Stimulated activated CD4-positive, alpha-beta T cell treated with anti-CD3 and anti-CD28 coated beads, Interleukin-4, amount 100 ng/mL, for 4 hours (primary cell): ENCODE results near the gene ENGASE.

ENCODE experiments used
- DNase-seq, 2 experiments: peaks; one replicate each; pipeline ENCODE4 v3.0.0-alpha.2; 2020

ENGASE gene

DNA sequence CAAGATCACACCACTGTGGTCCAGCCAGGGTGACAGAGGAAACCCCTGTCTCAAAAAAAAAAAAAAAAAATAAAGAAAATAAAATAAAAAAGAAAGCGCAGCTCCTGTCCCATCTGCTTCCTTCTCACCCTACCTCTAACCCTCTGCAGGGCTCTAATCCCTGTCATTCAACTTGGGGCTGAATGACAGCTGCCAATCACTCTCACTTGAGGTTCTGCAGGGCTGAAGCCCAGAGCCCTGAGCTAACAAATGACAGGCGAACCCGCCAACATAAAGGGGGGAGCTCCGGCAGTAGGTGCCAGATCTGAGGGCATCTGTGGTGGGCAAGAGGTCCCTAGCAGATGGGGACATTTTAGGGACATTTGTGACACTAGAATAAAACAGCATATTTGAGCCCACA is 44.3 kb downstream of the ENGASE start:
- DNase-seq = no peak

DNA sequence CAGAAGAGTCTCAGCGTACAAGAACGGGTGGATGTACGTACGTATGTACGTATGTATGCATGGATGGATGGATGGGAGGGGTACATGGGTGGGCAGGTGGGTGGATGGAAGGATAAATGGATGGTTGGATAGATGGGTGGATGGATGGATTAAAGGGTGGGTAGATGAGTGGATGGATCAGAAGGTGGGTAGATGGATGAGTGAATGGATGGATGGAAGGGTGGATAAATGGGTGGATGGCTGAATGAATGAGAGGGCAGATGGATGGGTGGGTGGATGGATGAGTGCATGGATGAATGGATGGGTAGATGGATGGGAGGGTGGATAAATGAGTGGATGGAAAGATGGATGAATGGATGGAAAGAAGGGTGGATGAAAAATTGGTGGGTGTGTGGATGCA is 45.6 kb downstream of the ENGASE start:
- DNase-seq = no peak

DNA sequence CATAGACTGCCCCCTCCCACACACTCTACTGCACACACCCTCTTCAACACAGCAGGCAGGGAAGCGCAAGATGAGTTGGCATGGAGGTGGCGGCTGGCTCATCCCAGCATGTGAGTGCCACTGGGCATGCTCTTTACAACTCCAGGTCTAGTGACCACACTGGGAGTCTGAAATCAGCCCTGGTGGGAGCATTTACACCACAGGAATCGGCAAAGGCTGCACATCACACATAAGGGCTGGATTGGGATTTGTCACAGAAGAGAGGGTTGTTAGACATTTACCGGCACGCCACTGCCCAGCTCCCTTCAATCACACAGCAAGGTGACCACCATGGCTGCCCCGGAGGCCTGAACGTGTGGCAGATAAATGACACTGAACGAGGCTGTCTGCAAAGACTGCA is 49.4 kb downstream of the ENGASE start:
- no peak for DNase-seq

DNA sequence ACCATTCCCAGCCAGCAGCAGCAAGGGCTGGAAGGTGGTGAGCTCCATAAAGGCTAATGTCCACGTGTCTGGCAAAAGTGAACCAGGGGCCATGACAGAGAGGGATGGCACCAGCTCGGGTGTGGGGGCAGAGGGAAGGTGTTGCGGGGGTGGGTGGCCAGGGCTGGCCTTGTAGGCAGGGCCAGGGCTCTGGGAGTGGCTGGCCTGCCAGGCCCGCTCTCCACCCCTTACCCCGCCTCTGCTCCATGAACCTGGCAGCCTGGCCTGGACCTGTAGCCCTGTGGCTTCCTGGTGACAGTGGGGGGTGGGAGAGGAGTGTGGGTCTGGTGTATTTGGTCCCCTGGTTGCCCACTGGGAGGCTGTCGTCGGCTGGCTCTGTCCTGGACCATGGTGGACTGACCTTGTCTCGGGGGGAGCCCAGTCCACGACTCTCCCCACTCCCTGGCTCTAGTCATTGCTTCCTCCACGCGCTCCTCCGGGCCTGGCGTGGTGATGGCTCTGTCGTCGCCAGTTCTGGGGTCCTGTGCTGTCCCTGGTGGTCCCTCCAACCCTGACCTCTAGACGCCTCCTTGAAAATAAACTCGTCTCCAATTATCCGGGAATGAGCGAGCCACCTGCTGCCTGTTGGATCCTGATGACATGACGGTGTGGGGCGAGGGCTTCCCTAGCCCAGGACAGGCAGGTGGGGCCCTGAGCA is 50.0 kb downstream of the ENGASE start:
- no peak for DNase-seq

DNA sequence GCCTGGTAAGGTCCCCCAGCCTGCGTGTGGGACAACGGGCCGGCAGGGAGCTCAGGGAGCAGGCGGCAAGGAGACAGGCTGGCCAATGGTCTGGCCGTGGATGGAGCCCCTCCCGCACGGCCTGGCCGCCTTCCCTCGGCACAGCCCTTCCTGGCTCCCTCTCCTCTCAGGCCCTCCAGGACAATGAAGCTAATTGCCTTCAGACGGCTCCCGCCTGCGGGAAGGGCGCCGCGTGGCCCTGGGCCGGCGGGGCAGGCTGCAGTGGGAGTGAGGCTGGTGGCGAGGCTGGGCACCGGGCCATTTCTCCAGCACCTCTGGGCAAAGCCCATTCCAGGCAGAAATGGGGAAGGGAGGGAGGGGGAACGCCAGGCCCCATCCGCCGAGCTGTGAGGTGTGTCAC is 50.9 kb downstream of the ENGASE start:
- no peak for DNase-seq

DNA sequence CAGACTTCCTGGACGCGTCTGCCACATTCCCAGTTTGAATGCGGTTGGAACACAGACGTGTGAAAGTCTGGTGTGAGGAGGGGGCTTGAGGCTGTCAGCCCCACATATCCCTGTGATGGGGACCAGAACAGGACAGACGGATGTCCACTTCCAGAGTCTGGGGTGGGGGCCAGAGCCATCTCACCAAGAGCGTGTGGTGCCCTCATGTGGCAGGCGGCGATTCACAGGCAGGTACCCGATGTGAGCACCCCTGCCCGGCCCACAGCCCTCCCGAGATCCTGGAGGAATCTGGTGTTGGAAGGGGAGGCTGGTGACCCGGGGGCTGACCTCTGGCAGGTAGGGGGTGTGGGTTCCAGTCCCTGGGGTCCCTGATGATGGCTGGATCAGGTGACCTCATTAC is 51.5 kb downstream of the ENGASE start:
- DNase-seq = no peak

DNA sequence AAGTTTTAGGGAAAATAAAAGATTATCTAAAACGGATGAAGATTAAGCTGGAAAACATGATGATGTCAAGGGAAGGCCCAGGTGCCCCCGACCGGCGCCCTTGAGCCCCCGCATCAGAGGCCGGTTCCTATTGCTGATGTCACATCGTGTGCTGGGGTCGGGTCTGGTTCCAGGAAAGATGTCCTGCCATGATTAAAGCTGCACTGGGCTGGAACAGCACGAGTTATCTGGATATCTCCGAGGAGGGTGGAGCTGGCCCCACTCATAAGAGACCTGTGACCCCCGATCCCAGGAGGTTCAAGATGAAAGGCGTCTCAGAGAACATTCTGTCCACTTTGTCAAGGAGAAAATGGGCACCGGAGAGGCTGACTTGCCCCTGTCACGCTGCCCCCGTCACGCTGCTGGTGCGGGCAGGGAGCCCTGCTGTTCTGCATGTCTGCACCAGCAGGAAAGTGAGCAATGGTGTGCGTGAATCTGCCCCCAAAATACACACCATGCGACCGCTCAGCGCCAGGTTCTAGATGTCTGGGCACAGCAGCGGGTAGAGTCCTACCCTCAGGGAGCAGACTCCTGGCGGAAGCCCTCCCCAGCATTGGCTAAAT is 53.0 kb downstream of the ENGASE start:
- DNase-seq = no peak

DNA sequence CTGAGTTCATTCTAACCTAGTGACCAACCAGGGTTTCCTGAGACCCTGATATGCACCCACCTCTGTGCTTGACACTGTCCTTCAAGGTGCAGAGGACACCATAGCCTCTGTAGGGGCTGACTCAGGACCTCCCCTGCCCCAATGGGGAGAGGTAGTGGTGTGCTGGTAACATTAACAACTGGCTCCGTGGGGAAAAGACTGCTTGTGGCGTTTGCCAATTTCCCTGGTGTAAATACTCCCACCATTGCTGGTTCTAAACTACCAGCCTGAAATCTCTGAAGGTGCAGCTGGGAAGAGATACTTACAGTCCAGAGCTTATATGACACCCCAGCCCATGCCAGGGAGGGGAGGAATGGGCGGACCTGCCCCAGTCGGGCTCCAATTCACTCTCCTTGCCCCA is 54.9 kb downstream of the ENGASE start:
- DNase-seq = no peak

DNA sequence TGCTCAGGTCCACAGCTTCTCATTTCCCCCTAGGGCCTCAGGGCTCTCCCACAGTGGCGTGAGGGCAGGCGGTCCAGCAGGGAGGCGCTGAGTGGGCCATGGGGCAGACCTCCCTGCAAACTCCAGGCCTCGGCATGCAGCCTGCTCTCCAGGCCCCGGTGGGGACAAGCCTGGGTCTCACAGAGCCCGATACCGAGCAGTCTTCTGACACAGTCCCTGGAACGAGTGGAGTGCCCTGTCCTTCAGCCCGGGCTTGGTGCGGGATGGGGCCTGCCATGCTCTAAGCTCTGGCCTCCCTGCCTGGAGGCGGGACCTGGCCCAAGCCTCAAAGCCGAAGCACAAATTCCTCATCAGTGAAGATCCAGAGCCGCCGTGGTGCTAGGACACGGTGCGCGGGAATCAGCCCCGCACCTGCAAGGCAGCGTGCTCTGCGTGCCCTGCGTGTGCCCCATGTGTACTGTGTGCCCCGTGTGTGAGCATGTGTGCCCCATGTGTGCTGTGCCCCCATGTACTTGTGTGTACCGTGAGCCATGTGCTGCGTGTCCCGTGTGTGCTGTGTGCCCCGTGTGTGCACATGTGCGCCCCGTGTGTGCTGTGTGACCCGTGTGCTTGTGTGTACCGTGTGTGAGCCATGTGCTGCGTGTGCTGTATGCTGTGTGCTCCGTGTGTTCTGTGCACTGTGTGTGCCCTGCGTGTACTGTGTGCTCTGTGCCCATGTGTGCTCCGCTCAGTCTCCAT is 56.1 kb downstream of the ENGASE start:
- DNase-seq = no peak

DNA sequence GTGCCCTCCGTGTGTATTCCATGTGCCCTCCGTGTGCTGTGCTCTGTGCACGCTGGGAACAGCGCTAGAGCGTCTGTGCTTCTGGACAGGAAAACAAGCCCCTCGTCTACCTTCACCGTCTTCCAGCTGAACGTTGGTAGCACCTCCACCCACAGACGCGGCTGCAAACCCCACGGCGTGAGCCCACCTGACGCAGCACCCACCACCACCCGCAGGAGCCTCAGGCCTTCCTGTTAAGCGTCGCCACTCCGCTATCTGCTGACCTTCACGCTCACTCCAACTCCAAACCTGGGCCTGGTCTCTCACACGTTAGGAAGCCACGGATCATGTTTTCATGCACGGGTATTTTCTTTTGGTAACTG is 56.6 kb downstream of the ENGASE start:
- DNase-seq = no peak

DNA sequence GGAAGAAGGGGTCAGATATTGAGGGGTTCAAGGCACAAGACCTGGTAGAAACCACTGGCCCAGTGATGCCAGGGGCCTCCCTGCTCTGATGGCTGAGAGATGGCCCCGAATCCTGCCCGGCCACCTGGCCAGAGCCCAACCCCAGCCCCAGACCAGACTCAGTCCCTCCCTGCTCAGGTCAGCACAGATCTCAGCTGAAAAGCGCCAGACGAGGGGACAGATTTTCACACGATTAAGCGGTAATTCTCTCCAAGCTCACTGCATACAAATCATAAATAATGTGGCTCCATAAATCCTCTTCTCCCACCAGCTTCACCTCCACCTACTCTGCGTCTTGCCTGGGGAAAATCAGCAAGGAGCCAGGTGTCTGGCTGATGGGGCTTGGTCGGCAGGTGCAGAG is 57.1 kb downstream of the ENGASE start:
- DNase-seq = no peak

DNA sequence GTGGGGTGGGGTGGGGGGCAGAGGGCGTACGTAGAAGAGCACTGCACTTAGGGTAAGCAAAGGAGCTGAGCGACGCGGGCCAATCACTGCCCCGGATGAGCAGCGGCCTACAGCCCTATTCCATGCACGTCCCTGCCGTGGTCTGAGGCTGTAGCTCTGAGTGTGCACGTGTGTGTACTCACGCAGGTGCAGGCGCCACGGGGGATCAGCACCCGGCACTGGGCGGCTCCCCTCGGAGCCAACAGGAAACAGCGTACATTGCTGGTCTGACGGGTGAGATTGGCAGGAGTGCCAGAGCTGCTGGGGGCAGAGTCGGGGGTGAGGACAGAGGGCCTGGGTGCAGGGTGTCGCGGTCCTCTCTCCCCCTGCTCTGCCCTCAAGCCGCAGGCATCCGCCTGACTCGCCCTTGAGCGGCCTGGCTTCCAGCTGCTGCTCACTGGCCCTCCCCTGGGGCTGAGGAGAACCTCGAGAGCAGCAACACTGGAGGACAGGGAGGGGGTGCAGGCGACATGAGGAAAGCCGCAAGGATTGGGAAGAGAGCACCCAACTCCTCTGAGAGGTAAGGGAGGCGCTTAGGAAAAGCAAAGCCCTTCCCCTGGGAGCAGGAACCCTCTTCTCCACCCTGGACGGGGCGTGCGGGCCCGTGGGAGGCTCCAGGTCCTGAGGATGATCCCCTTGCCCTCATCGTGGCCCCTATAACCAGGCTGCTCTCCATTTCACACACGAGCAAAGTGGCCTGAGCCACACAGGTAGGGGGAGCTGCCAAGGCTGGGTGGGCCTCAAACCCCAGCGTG is 57.8 kb downstream of the ENGASE start:
- no peak for DNase-seq

DNA sequence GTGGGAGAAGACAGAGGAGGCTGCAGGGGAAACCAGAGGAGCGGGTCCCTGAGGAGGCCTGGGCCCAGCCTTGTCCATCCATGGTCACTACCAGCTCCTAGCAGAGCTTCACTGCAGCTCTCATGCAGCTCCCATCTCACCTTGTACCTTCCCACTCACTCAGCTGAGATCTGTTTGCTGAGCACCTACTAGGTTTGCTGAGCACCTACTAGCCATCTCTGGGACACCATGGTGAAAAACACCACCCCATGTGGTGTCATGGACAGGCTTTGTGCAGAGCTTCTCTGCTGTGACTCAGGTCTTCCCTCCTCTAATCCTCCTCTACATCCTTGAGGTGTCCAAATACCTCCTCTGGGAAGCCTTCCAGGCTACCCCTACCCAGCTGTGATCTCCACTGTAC is 58.6 kb downstream of the ENGASE start:
- DNase-seq = no peak

DNA sequence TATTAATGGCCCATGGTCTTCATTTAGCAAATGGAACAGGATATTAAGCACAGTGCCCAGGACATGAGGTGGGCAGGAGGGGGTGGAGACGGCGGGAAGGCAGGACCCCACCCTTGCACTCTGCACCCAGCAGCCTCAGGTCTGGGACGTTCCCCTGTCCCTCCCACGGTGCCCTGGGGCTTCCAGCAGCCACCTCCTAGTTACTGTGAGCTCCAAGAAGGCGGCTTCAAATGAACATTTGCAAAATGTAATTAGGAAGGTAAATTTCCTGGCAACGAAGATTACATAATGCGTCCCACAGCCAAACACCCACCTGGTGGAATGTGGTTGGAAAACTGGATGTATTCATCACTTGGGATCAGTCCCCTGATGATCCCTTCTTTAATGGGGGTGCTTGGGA is 59.4 kb downstream of the ENGASE start:
- DNase-seq = no peak

DNA sequence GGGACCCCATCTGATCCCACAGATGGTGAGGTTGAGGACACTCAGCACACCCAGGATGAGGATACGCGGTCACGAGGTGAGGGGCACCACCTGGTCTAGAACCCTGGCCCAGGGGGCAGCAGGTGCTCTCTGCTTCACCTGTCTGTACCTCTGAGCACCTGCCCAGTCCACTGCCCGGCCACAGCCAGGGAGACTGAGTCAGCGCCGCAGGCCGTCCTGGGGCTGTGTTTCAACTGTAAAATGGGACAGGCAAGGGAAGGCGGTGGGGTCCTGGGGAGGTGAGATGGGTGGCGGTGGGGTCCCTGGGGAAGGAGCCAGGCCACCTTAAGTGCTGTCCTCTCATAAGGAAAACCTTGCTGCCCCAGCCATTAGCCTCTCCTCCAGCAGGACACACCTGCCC is 60.4 kb downstream of the ENGASE start:
- no peak for DNase-seq

DNA sequence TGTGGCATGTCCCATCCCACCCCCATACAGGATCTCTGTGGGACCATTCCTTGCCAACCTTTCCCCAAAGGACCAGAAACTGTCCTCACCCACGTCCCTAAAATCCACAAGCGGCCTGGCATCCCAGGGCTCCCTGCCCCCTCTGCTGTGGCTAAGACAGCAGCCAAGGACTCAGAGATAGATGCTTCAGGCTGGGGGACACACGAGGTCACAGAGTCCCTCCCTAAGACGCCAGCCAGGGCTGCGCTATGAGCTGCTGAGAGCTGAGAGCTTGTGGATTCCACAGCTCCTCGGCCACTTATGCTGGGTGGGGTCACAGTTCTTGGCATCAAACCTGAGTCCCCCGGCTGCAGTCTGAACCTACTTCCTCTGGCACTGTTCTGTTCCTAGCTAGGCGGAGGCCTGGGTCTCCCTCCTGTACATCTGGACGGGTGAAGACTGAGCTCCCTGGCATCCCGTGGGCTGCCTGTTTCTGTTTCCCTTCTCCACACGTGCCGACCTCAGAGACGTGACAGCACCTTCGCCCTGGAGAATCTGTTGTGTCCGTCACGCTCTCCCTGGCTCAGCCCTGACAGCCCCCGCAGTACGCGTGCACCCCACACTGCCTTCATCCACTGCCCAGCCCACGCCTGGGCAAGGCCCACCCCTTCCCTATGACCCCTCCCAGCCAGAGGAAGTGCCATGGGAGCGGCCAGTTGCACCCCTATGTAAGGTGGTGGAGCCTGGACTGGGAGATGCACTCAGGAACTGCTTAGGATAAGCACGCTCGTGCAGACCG is 61.2 kb downstream of the ENGASE start:
- no peak for DNase-seq
